SU-DHL-6 (cell line): ENCODE data around the gene SLC8A3.

ENCODE experiments used
- CTCF ChIP-seq: fragments of 200-600 bp; sonication (generic); IDR thresholded peaks from one replicate; pipeline ENCODE4 v1.5.1; 2017; ENCODE audit warnings: antibody characterized with exemption, mild to moderate bottlenecking, low read length, moderate library complexity; ENCODE audit not compliant: insufficient read depth, poor library complexity, severe bottlenecking
- EZH2phosphoT487 ChIP-seq: fragments of 200-600 bp; sonication (generic), shearing (Covaris generic); conservative IDR thresholded peaks from 2 replicates; pipeline ENCODE4 v1.6.1; 2018; ENCODE audit warnings: mild to moderate bottlenecking, antibody characterized with exemption, low read length, moderate library complexity, mixed read lengths

DNA sequence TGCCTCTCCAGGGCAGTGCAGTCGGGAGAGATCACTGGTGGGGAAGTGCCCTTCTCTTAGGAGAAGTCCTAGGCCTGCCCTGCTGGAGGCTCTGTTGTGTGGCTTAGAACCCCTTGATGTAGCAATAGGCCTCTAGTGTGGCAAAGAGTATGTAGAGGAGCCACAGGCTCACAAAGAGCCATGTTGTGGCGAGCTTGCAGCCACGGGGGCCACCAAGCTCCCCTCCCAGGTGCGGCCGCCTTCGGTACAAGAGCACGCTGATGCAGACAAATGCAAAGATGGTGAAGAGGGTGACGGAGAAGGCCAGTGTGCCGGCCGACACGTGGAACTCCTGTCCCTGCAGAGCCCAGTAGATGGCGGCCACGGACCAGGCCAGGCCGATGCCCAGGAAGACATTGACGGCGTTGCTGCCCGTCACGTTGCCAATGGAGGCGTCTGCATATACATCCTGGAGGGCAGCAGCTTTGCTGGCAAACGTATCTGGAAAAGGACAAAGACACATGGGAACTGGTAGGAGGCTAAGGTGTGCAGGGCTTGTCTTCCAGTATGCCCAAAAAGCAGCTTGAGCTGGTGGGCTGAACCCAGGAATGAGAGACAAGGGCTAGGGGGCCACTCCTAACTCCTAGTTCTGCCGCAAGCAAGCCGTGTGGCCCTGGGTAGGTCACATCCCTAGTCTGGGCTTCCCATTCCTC lies 142.8 kb downstream of the SLC8A3 start:
- TF ChIP-seq CTCF, result no peak
- TF ChIP-seq EZH2phosphoT487, result no peak
